ENCODE data around the gene ARHGEF2.

ARHGEF2 gene

DNA sequence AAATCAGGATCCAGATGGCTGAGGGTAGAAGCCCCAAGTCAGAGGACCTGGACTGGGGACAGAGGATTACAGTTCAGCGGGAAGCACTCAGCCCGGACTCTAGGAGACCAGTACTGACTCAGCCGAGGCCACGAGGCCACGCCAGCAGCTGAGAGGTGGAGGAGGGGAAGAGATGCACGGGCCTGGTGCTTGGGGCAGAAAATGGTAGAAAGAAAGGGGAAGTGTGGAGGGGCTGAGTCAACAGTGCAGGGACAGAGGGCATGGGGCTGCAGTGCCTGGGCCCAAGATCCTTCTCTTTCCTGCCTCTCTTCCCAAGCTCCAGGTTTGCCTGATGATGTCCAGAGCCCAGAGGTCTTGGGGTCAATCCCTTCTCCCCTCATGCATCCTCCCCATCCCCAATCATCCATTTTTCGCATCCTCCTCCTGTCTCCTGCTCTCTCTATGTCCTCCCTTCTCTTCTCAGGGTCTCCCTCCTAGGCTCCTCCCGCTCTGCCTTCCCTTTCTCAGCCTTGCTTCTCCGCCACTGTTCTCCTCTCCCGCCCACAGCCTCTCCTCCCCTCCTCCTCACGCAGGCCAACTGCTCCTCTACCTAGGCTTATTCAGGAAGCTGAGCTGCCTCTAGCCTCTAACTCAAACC is 7.7 kb downstream of the ARHGEF2 start:
- DNase-seq: no peak

DNA sequence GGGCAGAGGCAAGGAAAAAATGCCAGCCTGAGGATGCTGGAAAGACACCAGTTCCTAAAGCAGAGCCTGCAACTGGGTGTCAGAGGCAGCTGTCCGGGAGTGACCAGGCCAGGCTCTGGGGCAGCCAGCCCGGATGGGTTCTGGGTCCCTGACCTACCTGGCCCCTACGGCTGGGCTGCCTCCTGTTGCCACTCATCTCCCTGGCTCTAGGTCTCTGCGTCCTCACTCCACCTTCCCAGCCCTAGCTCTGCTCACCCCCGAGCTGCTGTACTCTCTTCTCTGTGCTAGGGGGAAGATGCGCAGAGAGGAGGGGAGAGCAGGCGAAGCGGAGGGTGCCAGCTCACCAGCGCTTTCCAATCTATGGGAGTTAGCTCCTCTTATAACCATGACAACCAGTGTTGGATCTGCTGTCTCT is 9.0 kb downstream of the ARHGEF2 start:
- DNase-seq: no peak

DNA sequence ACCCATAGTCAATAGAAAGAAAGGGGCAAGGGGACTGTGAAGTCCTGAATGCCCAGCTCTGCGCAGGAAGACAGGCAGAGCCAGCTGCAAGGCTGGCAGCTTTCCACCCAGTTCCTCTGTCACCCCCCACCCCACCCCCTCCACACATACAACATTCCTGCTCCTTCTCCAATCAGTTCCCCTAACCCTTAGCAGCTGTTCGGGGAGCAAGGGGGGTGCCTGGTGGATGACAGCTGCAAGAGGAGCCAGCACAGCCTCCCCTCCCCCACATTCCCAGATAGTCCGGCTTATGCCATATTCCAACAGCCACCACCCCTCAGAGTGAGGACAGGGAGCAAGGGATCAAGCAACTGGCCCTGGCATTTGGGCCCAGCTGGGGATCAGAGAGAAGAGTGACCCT is 9.7 kb downstream of the ARHGEF2 start:
- no peak for DNase-seq

DNA sequence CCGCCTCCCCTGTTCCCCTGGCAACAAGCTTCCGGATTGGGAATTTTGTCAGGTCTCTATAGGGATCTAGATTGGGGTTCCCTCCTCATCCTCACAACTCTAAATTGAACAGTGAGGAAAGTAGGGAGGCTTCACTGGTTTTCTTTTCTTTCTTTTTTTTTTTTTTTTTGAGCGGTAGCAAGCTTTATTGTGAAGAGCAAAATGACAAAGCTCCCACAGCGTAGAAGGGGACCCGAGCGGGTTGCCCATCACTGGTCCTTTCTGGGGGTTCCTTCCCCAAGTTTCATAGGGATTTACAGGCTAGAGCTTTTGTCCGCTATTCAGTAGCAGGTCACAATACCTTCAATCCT is 10.3 kb downstream of the ARHGEF2 start:
- DNase-seq: no peak

DNA sequence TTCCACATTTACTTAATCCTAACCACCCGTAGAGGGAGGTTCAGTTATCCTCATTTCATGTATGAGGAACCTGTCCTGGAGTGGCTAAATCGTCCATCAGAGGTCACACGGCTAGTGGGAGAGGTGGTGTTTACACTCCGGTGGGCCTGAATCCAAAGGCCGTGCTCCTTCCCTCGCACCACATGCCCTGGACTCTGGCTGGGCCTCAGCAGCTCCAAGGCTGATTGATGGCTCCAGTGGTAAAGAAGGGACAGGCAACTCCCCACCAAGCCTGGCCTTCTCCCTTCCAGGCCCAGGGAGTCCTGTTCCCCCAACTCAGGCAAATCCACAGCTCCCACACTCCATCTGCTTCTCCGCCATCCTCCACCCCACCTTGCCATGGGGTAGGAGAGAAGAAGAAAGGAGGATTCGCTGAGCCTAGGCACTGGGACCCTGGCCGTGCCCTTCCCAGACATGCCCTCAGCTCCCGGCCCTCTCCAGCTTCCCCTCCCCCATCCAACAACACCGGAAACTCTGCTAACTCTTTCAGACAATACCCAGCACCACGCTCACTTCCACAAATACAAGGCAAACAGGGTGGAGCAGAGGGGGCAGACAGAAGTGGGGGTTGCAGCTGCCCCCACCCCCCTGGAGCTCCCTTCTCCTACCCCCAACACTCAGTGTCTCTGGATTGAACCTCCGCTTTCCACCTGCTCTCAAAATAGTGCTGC is 10.9 kb downstream of the ARHGEF2 start:
- DNase-seq: no peak

DNA sequence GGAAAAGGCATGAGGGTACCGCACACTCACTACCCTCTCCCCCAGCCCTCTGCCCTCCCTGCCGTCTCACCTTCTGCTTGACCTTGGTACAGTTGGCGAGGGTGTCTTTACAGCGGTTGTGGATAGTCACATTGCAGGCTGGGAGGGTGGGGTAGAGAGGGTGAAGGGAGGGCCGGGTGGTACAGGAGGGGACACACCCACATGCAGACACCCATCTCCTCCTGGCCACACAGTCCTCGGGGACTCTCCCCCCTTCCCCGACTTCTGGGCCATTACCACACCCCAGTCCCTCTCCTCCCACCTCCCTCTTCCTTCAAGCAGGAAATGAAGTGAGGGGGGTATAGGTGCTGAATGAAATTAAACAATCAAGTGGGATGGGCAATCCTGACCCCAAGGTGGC is 11.6 kb downstream of the ARHGEF2 start:
- DNase-seq: no peak

DNA sequence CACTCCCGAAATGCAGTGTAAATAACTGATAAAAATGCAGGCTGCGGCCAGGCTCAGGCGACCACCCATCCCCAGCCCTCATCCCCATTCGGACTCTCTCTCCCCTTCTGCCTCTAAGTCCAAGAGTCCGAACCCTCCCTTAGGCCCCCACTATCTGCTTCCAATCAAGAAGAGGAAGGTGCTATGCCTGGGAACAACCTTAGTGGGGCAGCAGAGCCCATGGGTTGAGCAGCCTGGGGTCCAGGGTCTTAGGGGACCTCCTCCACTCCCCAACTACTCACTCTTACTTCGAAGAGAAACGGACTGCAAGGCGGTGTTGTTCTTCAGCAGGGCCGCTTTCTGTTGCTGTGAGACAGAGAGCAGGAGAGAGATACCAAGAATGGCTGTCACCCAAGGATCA is 12.2 kb downstream of the ARHGEF2 start:
- no peak for DNase-seq

DNA sequence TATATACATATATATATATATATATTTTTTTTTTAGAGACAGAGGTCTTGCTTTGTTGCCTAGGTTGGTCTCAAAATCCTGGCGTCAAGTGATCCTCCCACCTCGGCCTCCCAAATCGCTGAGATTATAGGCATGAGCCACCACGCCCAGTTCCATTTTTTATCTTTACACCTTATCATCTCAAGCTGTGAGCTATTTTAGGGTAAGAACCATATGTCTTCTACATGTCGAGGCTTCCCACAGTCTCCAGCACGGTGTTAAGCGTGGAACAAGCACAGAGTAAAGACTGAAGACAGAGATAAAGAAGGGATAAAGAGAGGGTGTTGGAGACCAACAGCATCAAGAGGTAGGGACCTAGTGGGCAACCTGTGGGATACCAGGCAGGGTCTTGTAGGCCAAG is 14.2 kb downstream of the ARHGEF2 start:
- no peak for DNase-seq

DNA sequence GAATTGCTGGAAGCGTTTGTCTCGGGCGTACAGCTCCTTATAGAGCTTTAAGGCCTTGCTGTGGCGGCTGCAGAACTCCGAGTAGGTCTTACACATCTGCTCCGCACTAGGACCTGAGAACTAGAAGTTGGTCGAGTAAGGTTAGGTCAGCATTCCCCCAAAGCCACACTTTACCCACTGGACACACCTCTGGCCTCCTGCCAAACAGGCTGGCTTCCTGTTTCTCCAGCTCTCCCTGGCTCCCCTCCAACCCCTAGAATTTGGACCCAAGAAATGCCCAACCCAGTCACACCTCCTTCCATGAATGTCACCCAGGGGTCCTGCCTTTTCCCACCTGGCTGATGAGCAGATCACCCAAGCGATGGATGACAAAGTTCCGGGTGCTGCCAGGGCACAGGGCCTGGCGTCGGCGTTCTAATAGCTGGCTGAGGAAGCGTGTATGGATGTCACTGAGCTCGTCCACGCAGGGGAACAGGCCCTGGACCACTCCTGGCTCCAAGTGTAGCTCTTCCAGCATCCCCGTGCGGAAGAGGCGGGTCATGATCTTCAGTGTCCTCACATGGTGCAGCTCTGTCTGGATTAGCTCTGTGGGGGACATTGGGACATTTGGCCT is 15.6 kb downstream of the ARHGEF2 start:
- no peak for DNase-seq

DNA sequence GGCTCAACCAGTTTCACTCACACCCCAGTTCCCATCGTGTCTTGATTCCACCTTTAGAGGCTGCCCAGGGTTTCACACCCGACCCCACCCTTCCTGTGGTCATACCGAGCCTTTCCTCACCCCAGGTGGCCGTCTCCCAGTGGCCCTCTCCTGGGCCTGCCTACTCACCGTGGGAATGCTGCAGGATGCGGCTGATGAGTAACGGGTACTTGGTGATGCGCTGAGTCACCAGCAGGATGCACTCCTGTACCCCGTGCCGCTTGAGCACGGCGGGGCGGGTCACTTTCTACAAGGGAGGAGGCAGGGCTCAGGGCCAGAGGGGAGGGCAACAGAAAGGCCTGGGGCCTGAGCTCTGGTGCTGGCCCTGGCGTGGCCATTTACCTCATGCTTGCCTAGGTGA is 16.4 kb downstream of the ARHGEF2 start:
- DNase-seq: no peak

DNA sequence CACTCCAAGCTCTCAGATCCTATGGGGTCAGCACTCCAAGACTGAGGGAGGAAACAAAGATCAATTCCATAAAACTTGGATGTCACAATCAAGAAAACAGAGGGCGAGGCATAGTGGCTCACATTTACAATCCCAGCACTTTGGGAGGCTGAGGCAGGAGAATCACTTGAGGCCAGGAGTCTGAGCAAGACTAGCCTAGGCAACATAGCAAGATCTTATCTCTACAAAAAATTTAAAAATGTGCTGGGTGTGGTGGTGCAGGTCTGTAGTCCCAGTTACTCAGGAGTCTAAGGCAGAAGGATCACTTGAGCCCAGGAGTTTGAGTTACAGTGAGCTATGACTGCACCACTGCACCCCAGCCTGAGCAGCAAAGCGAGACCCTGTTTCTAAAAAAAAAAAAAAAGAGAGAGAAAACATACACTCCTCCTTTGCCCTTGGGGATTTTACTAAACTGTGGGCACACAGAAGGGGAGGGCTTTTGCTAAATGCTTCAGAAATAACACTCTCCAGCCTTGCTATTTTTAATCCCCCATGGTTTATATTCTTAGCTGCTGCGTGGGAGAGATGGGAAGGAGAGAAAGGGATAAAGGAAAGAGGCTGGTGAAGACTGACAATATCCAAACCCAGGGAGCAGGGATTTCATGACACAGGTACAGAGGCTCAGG is 18.1 kb downstream of the ARHGEF2 start:
- DNase-seq: no peak

DNA sequence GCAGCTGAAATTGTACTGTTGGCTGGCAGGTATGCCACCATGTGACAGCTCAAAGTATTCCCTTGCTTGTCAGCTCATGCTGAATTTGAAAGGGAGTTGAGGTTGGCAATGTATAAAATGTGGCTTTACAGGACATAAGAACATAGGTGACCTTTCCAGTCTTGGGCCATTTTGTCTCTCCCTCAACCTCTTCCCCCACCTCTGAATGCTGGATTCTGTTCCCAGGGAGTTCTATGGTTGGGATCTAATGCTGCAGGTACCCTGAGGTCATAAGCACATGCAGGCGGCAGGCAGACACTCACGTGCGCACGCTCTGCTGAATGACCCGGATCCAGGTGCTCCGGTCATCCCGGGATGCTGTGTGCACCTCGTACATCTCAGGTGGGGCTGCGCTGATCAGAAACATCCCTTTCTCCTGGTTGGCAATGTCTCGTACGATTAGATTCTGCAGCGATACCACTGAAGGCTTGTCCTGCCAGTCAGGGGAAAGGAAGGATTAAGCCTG is 20.9 kb downstream of the ARHGEF2 start:
- no peak for DNase-seq

DNA sequence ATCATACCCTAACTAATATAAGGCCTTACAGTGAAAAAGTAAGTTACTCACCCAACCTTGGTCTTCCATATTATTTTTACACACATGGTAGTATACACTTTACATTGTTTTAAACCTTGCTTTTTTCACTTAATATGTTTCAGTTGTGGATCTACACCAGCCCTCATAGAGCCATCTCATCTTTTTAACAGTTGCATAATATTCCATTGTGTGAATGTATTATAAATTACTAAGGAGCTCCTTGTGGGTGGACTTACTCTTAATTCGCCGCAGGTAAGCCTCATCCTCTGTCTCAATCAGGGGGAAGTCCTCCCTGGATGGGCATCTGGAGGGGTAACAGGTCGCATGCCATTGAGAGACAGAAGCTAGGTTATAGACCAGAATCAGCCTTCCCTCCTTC is 23.7 kb downstream of the ARHGEF2 start:
- no peak for DNase-seq

DNA sequence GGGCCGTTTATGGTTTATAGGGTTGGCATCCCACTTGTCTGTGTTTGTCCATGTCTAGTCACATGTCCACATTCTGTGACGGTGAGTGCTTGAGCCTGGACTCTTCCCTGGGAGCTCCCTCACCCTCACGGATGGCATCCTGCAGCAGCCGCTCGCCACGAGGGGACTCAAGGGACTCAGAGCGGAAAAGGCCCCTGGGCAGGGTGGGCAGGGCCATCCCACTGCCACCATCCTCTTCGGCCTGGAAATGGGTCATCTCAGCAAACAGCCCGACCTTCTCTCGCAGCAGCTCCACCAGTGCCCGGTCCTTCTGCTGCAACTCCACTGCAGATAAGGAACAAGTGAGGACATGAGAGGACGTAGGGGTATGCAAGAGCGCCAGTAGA is 25.8 kb downstream of the ARHGEF2 start:
- no peak for DNase-seq

DNA sequence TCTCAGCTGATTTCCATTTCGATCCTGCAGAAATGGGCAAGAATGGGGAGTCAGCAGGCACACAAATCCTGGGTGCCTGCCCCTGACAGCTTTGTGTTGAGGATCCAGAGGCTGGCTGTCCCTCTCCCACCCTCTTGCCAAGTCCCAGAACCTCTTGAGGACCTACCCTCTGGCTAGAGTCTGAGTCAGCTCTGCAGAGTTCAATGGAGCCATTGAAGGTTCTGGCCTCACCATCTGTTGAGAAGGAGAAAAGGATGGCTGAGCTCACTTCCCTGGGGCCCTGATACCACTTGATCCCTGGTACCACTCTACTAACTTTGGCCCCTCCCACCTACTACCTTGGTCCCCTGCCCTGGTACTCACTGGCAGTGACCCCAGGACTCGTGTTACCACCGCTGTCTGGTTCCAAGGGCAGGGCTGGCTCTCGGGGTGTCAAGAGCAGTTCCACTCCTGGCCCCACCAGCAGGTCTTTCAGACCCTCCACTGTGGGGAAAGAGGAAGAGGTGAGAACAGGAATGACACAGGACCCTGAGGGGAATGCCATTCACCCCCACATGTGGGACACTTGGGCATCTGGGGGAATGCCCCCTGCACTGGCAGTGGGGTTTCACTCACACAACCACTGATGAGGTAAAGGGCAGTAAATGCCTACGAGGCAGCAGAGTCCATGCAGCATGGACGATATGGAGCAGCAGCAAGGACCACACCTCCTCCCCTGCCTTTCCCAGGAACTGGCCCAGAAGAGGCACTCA is 26.4 kb downstream of the ARHGEF2 start:
- peak; percentile 22 for DNase-seq

DNA sequence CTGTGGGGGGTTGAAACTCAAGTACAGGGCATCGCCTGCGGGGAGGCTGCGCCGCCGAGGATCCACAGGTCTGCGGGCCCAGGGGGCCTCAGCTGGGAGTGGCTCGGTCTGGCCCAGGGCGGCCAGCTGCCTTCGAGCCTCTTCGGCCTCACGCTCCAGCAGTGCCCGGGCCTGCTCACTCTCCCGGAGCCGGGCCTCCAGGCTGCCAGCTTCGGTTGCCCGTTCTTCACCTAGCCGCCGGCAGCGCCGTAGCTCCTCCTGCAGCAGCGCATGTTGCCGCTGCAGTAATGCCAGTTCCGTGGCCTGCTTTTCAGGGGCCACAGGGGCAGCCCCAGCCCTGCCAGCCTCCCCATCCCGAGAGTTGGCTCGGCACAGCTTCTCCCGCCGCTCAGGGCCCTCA is 27.5 kb downstream of the ARHGEF2 start:
- DNase-seq: no peak

DNA sequence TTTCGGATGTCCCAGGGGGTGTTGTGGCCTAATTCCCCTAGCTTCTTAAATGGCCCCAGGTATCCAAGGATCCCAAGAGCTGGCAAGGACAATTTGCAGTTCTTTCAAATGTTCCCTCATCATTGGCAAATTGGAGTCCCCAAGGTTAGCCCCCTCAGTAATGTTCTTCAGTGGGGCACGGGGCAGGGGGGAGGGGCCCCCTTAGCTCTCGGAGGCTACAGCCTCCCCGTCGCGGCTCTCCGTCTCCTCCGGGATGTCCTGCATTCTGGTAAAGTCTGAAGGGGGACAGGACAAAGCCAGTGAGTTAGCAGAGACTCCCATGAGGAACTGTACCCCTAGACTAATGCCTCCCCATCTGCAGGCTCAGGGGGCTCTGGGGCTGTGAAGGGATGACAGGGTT is 30.6 kb downstream of the ARHGEF2 start:
- no peak for DNase-seq

DNA sequence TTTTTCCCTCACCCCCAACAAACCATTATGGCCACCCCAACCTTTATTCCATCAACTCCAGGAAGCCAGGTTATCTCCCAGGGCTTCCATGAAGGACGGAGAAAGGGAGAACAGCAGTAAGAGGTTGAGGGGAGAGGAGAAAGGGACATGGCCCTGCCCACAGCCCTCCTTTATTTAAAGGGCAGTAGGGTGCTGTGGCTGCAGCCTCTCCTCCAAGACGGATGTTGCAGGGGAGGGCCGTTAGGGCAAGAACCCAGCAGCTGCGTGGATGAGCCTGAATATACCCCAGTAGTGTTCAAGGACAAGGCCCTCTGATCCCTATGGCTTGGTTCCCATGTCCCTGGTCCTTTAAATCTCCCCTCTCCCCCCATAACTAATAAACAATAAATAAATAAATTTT is 31.1 kb downstream of the ARHGEF2 start:
- no peak for DNase-seq

DNA sequence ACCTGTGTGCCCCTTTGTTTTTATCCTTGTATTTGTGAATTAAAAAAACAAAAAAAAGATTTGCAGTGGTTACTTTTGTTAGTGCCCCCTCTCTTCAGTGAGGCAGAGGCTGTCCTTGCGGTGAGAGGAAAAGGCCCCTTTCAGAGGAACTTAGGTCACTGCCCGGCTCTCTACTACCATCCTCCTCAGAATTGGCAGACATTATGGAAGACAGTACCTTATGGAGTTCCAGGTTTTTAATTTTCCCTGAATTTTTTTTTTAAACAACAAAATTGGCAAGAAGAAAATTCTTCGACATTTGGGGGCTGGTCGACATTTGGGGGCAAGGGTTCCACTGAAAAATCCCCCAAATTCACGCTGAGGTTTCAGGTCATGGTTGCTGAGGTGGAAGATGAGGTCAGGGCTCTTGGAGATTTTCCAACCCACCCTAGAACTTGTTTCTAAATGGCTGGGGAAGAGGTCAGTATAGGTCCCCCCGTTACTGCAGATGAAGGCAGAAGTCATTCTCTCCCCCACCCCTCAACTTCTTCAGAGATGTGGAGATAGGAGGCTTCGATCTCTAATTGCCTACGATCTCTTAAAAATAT is 31.6 kb downstream of the ARHGEF2 start:
- no peak for DNase-seq

DNA sequence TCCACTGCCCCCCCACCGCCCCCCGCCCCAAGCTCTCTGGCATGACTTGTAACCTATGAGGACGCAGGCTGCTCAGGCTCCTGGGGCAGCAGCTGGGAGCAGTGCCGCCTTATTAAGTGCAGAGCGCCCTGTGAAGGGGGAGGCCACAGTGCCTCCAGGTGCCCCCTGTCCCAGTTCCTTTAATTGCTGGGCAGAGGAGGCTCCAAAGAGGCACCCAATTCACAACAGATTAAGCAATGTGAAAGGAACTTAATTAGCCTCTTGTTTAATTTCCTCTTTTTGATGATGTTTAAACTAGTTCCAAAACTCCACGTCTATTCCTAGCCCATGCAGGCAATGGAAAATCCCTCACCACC is 33.9 kb downstream of the ARHGEF2 start:
- no peak for DNase-seq

DNA sequence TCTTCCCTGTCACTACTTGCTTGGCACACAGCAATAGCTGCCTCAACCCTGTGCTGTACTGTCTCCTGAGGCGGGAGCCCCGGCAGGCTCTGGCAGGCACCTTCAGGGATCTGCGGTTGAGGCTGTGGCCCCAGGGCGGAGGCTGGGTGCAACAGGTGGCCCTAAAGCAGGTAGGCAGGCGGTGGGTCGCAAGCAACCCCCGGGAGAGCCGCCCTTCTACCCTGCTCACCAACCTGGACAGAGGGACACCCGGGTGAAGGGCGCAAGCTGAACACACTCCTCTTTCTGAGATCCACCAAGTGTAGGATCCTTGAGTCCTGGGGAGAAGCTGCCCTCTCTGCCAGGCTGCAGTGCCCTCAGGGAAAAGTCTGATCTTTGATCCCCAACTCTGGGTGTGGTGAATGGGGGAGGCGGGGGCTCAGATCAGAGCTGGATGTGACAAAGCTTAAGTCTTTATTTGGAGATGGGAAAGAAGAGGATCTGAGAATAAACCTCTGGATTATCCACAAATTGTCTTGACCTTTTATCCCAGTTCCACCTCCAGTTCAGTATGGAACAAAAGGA is 35.7 kb downstream of the ARHGEF2 start:
- no peak for DNase-seq

DNA sequence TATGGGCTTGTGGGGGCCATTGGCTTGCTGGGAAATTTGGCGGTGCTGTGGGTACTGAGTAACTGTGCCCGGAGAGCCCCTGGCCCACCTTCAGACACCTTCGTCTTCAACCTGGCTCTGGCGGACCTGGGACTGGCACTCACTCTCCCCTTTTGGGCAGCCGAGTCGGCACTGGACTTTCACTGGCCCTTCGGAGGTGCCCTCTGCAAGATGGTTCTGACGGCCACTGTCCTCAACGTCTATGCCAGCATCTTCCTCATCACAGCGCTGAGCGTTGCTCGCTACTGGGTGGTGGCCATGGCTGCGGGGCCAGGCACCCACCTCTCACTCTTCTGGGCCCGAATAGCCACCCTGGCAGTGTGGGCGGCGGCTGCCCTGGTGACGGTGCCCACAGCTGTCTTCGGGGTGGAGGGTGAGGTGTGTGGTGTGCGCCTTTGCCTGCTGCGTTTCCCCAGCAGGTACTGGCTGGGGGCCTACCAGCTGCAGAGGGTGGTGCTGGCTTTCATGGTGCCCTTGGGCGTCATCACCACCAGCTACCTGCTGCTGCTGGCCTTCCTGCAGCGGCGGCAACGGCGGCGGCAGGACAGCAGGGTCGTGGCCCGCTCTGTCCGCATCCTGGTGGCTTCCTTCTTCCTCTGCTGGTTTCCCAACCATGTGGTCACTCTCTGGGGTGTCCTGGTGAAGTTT is 36.4 kb downstream of the ARHGEF2 start:
- no peak for DNase-seq

Data from NCI-H2029 (cell line).